HCT116 (cell line): ENCODE data around the gene KPNA3. TPM values are rescaled to one million over a fixed set of nuclear protein-coding genes. Genes with fewer than 3 reads are reported as not detected.

ENCODE experiments used
- ATAC-seq: fragments of 200-7000 bp; cut with Tn5 transposase; 2 replicates; pipeline ENCODE4 v1.9.1; 2020; ENCODE audit warnings: mild to moderate bottlenecking, moderate library complexity
- BruUV-seq: library from RNA; stranded (reverse); fragments of 400-500 nt; replicated peaks from 2 replicates; lab custom pipeline; 2021; lab: Mats Ljungman, UMichigan
- CTCF ChIA-PET: fragments of 300-600 bp; sonication (Branson Sonifier 250); formaldehyde crosslinking; loops from one replicate; lab custom pipeline; 2021; ENCODE audit warnings: antibody characterized with exemption; lab: Charles Lee
- POLR2A ChIA-PET: fragments of 300-600, 350-600 bp; sonication (Branson Sonifier 250); formaldehyde crosslinking; loops from one replicate; lab custom pipeline; 2021; ENCODE audit warnings: antibody characterized with exemption; lab: Charles Lee
- RAD21 ChIA-PET, 2 experiments: fragments of 300-600 bp; sonication (Branson Sonifier 250); formaldehyde crosslinking; loops; one replicate each; lab custom pipeline; 2023; ENCODE audit warnings: low total read pairs in 2 of 2; ENCODE audit not compliant: uncharacterized antibody in 2 of 2, unreplicated experiment in 2 of 2, low non-redundant PET in 1 of 2; lab: Charles Lee
- DNase-seq: peaks from one replicate; pipeline ENCODE4 v3.0.0-alpha.2; 2010; ENCODE audit warnings: low read depth, low spot score
- H2AFZ ChIP-seq: fragments of 200-600 bp; shearing (Covaris generic), sonication (generic); 2 replicates; pipeline ENCODE4 v1.6.1; 2017; ENCODE audit warnings: low read depth, mixed run types, mixed read lengths, antibody characterized with exemption, low read length; ENCODE audit not compliant: poor library complexity, severe bottlenecking
- H3K27ac ChIP-seq: 2 replicates; pipeline ENCODE4 v1.5.1; 2012; ENCODE audit warnings: low read depth, low read length
- H3K27me3 ChIP-seq: fragments of 200-600 bp; sonication (generic); 2 replicates; pipeline ENCODE4 v1.6.1; 2016; ENCODE audit warnings: mixed run types, low read length, mixed read lengths; ENCODE audit not compliant: insufficient read depth
- H3K36me3 ChIP-seq, 2 experiments: fragments of 200-500 bp in 1 of 2; fragments of 200-600 bp in 1 of 2; sonication (Bioruptor generic) in 1 of 2; sonication (generic) in 1 of 2; 2 replicates each; pipeline versions ENCODE4 v1.5.1 to v1.6.1; 2014 to 2016; ENCODE audit warnings: low read length in 2 of 2, inconsistent platforms in 1 of 2, mixed read lengths in 1 of 2, mixed run types in 1 of 2; ENCODE audit not compliant: insufficient read depth in 2 of 2, control insufficient read depth in 1 of 2
- H3K4me1 ChIP-seq, 2 experiments: fragments of 200-600 bp in 1 of 2; sonication (generic) in 1 of 2; 2 replicates each; pipeline versions ENCODE4 v1.5.1 to v1.6.1; 2012 to 2017; ENCODE audit warnings: low read length in 2 of 2, inconsistent platforms in 1 of 2, mild to moderate bottlenecking in 1 of 2, mixed read lengths in 1 of 2, mixed run types in 1 of 2, moderate library complexity in 1 of 2; ENCODE audit not compliant: insufficient read depth in 2 of 2, control insufficient read depth in 1 of 2
- H3K4me2 ChIP-seq: fragments of 200-600 bp; sonication (generic); 2 replicates; pipeline ENCODE4 v1.6.1; 2017; ENCODE audit warnings: mixed run types, low read length, mixed read lengths
- H3K4me3 ChIP-seq, 2 experiments: fragments of 200-600 bp in 1 of 2; sonication (generic) in 1 of 2; replicated peaks in 1 of 2; 2 replicates each; pipeline ENCODE4 v1.5.1; 2011 to 2016; ENCODE audit warnings: low read length in 2 of 2, control low read depth in 1 of 2, low read depth in 1 of 2, mild to moderate bottlenecking in 1 of 2, mixed read lengths in 1 of 2, mixed run types in 1 of 2
- H3K79me2 ChIP-seq: fragments of 200-600 bp; sonication (generic); 2 replicates; pipeline ENCODE4 v1.6.1; 2017; ENCODE audit warnings: mild to moderate bottlenecking, mixed run types, low read length, moderate library complexity, mixed read lengths; ENCODE audit not compliant: insufficient read depth
- H3K9ac ChIP-seq: fragments of 200-600 bp; sonication (generic); 2 replicates; pipeline ENCODE4 v1.6.1; 2016; ENCODE audit warnings: low read length, mixed read lengths
- H3K9me2 ChIP-seq: fragments of 200-600 bp; sonication (generic), shearing (Covaris generic); 2 replicates; pipeline ENCODE4 v1.6.1; 2017; ENCODE audit warnings: mixed run types, mild to moderate bottlenecking, moderate library complexity; ENCODE audit not compliant: insufficient read depth
- H3K9me3 ChIP-seq, 2 experiments: fragments of 200-500 bp in 1 of 2; fragments of 200-600 bp in 1 of 2; sonication (Bioruptor generic) in 1 of 2; sonication (generic) in 1 of 2; 2 replicates each; pipeline ENCODE4 v1.6.1; 2014 to 2017; ENCODE audit warnings: low read length in 2 of 2, mixed read lengths in 2 of 2, inconsistent platforms in 1 of 2, low read depth in 1 of 2, mild to moderate bottlenecking in 1 of 2, mixed run types in 1 of 2, moderate library complexity in 1 of 2; ENCODE audit not compliant: control insufficient read depth in 1 of 2, insufficient read depth in 1 of 2
- H4K20me1 ChIP-seq: fragments of 200-600 bp; sonication (generic), shearing (Covaris generic); 2 replicates; pipeline ENCODE4 v1.6.1; 2017; ENCODE audit warnings: mixed run types, mild to moderate bottlenecking, moderate library complexity; ENCODE audit not compliant: insufficient read depth
- CBX3 ChIP-seq: IDR thresholded peaks from 2 replicates; pipeline ENCODE4 v1.6.1; 2012; ENCODE audit warnings: low read depth
- CEBPB ChIP-seq: IDR thresholded peaks from 2 replicates; pipeline ENCODE4 v1.6.1; 2012; ENCODE audit warnings: low read depth
- EGR1 ChIP-seq: IDR thresholded peaks from 2 replicates; pipeline ENCODE4 v1.6.1; 2012; ENCODE audit warnings: low read depth
- ELF1 ChIP-seq: IDR thresholded peaks from 2 replicates; pipeline ENCODE4 v1.6.1; 2012; ENCODE audit warnings: low read depth, borderline replicate concordance
- EZH2 ChIP-seq: fragments of 200-600 bp; sonication (generic); IDR thresholded peaks from 2 replicates; pipeline ENCODE4 v1.6.1; 2017; ENCODE audit warnings: antibody characterized with exemption, mixed run types
- EZH2phosphoT487 ChIP-seq: fragments of 200-600 bp; IDR thresholded peaks from 2 replicates; pipeline ENCODE4 v1.6.1; 2018; ENCODE audit warnings: antibody characterized with exemption, borderline replicate concordance
- FOSL1 ChIP-seq: IDR thresholded peaks from 2 replicates; pipeline ENCODE4 v1.6.1; 2012; ENCODE audit warnings: low read depth
- JUND ChIP-seq: IDR thresholded peaks from 2 replicates; pipeline ENCODE4 v1.6.1; 2012
- POLR2A ChIP-seq: IDR thresholded peaks from 2 replicates; pipeline ENCODE4 v1.7.0; 2011; ENCODE audit warnings: borderline replicate concordance; ENCODE audit not compliant: insufficient read depth, insufficient read length; ENCODE audit errors: extremely low read depth
- POLR2AphosphoS5 ChIP-seq: IDR thresholded peaks from 2 replicates; pipeline ENCODE4 v1.6.1; 2011; ENCODE audit warnings: mild to moderate bottlenecking, low read depth, low read length, moderate library complexity
- SIN3A ChIP-seq: IDR thresholded peaks from 2 replicates; pipeline ENCODE4 v1.6.1; 2012; ENCODE audit warnings: low read depth
- SP1 ChIP-seq: IDR thresholded peaks from 2 replicates; pipeline ENCODE4 v1.6.1; 2012; ENCODE audit warnings: low read depth
- TCF7L2 ChIP-seq: IDR thresholded peaks from 2 replicates; pipeline ENCODE4 v1.7.0; 2011; ENCODE audit warnings: borderline replicate concordance, inconsistent platforms; ENCODE audit not compliant: insufficient read depth, insufficient read length; ENCODE audit errors: extremely low read depth
- YY1 ChIP-seq: IDR thresholded peaks from 2 replicates; pipeline ENCODE4 v1.6.1; 2011; ENCODE audit warnings: low read length, low read depth, moderate library complexity, mild to moderate bottlenecking; ENCODE audit not compliant: insufficient replicate concordance; ENCODE audit errors: extremely low read depth
- ZFX ChIP-seq: fragments of 450-650 bp; IDR thresholded peaks from 2 replicates; pipeline ENCODE4 v1.6.1; 2017
- ZNF274 ChIP-seq: fragments of 200-500 bp; sonication (Bioruptor generic); IDR thresholded peaks from 2 replicates; pipeline ENCODE4 v1.6.1; 2014; ENCODE audit warnings: mild to moderate bottlenecking, low read depth, low read length, inconsistent platforms
- intact Hi-C: fragments of 100-400 bp; cut with micrococcal nuclease; formaldehyde crosslinking; loops from 2 replicates; pipeline ENCODE4 v1.10.0; 2022
- total RNA-seq: library from RNA; stranded (reverse); gene quantifications from one replicate; pipeline ENCODE4 v1.2.1, GENCODE V29; 2021; ENCODE audit not compliant: unreplicated experiment
- TF ChIP-seq, protein P1 (sequence below): IDR thresholded peaks from 2 replicates; pipeline ENCODE4 v1.6.1; 2012
- TF ChIP-seq, protein P2 (sequence below): IDR thresholded peaks from 2 replicates; pipeline ENCODE4 v1.6.1; 2011; ENCODE audit warnings: mild to moderate bottlenecking, low read length, moderate library complexity; ENCODE audit not compliant: insufficient replicate concordance; ENCODE audit errors: extremely low read depth
- TF ChIP-seq, protein P3 (sequence below): IDR thresholded peaks from 2 replicates; pipeline ENCODE4 v1.6.1; 2012; ENCODE audit warnings: low read depth
- TF ChIP-seq, protein P4 (sequence below): IDR thresholded peaks from 2 replicates; pipeline ENCODE4 v1.6.1; 2012

Gene KPNA3
- total RNA-seq, 1 experiment from 2014 or later, result 45.0 TPM

DNA sequence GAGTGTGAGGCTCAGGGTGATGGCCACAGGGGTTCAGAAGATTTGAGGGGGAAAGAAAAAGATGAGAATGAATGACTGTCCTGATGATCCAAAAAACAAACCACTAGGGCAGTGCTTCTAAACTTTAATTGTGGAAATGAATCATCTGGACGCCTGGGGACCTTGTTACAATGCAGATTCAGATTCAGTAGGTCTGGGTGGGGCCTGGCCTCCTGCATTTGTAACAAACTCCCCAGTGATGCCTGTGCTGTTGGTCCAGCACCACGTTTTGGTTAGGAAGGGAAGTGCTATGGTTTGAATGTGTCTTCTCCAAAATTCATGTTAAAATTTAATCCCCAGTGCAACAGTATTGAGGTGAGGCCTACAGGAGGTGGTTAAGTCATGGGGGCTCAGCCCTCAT is 49.5 kb upstream of the KPNA3 start:
- Histone ChIP-seq H2AFZ (no peak overlapping the region), H3K27me3 (no peaks in the 10 kb centered on the region), H3K4me1 (peaks cover 0 to 3% of the 10 kb centered on the region in 2 experiments; a peak in 1 of 4 replicates), H3K4me3 (no peak overlapping the region), H3K36me3 (no peaks in the 10 kb centered on the region), H3K9me2 (no peaks in the 10 kb centered on the region), H3K27ac (no peak overlapping the region), H3K9me3 (no peaks in the 10 kb centered on the region), H3K4me2 (no peak overlapping the region), H3K79me2 (no peaks in the 10 kb centered on the region), H4K20me1 (no peaks in the 10 kb centered on the region), H3K9ac (no peak overlapping the region)
- DNase-seq (no peak), ATAC-seq (no peak)
- TF ChIP-seq EGR1, result no peak
- TF ChIP-seq, protein P1, sequence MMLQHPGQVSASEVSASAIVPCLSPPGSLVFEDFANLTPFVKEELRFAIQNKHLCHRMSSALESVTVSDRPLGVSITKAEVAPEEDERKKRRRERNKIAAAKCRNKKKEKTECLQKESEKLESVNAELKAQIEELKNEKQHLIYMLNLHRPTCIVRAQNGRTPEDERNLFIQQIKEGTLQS, result no peak
- no peak for TF ChIP-seq EZH2
- no peak for TF ChIP-seq ZFX
- TF ChIP-seq YY1, result no peak
- TF ChIP-seq, protein P2, sequence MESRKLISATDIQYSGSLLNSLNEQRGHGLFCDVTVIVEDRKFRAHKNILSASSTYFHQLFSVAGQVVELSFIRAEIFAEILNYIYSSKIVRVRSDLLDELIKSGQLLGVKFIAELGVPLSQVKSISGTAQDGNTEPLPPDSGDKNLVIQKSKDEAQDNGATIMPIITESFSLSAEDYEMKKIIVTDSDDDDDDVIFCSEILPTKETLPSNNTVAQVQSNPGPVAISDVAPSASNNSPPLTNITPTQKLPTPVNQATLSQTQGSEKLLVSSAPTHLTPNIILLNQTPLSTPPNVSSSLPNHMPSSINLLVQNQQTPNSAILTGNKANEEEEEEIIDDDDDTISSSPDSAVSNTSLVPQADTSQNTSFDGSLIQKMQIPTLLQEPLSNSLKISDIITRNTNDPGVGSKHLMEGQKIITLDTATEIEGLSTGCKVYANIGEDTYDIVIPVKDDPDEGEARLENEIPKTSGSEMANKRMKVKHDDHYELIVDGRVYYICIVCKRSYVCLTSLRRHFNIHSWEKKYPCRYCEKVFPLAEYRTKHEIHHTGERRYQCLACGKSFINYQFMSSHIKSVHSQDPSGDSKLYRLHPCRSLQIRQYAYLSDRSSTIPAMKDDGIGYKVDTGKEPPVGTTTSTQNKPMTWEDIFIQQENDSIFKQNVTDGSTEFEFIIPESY, result no peak
- TF ChIP-seq, protein P3, sequence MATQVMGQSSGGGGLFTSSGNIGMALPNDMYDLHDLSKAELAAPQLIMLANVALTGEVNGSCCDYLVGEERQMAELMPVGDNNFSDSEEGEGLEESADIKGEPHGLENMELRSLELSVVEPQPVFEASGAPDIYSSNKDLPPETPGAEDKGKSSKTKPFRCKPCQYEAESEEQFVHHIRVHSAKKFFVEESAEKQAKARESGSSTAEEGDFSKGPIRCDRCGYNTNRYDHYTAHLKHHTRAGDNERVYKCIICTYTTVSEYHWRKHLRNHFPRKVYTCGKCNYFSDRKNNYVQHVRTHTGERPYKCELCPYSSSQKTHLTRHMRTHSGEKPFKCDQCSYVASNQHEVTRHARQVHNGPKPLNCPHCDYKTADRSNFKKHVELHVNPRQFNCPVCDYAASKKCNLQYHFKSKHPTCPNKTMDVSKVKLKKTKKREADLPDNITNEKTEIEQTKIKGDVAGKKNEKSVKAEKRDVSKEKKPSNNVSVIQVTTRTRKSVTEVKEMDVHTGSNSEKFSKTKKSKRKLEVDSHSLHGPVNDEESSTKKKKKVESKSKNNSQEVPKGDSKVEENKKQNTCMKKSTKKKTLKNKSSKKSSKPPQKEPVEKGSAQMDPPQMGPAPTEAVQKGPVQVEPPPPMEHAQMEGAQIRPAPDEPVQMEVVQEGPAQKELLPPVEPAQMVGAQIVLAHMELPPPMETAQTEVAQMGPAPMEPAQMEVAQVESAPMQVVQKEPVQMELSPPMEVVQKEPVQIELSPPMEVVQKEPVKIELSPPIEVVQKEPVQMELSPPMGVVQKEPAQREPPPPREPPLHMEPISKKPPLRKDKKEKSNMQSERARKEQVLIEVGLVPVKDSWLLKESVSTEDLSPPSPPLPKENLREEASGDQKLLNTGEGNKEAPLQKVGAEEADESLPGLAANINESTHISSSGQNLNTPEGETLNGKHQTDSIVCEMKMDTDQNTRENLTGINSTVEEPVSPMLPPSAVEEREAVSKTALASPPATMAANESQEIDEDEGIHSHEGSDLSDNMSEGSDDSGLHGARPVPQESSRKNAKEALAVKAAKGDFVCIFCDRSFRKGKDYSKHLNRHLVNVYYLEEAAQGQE, result no peak
- TF ChIP-seq SP1, result no peak
- TF ChIP-seq, protein P4, sequence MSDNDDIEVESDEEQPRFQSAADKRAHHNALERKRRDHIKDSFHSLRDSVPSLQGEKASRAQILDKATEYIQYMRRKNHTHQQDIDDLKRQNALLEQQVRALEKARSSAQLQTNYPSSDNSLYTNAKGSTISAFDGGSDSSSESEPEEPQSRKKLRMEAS, result no peak
- no peak for TF ChIP-seq FOSL1
- TF ChIP-seq JUND, result no peak
- no peak for TF ChIP-seq ELF1
- TF ChIP-seq CBX3, result no peak
- no peak for TF ChIP-seq ZNF274
- no peak for TF ChIP-seq EZH2phosphoT487
- no peak for TF ChIP-seq TCF7L2
- TF ChIP-seq CEBPB, result no peak
- TF ChIP-seq SIN3A, result no peak
- TF ChIP-seq POLR2AphosphoS5, result no peak
- no peak for TF ChIP-seq POLR2A
- intact Hi-C loops, result loop anchor here (10.0 kb wide), 1 partner anchor 1223 kb away; no protein-coding TSS in a partner anchor
- ChIA-PET CTCF (no interaction called here), POLR2A (no interaction called here), RAD21 (no interaction called here)
- no TSS peak for BruUV-seq
